Right atrium auricular region (tissue), 2 donors: ENCODE measurements around the gene CRACDL. TPM values are rescaled to one million over a fixed set of nuclear protein-coding genes. Genes with fewer than 3 reads are reported as not detected.

Source experiments
- DNase-seq: peaks from one replicate; pipeline ENCODE4 v3.0.0-alpha.2; 2019; ENCODE audit warnings: low spot score
- H3K27ac ChIP-seq, 2 donors: fragments of 200-600 bp; sonication (generic); 1 replicate in 1 of 2; 2 replicates in 1 of 2; pipeline ENCODE4 v1.5.1; 2016 to 2019
- H3K27me3 ChIP-seq, 2 donors: fragments of 200-600 bp; sonication (generic); one replicate each; pipeline versions ENCODE4 v1.5.1 to v1.6.0; 2017 to 2019
- H3K36me3 ChIP-seq: fragments of 200-600 bp; sonication (generic); one replicate; pipeline ENCODE4 v1.5.1; 2016
- H3K4me1 ChIP-seq, 2 donors: fragments of 200-600 bp; sonication (generic); one replicate each; pipeline versions ENCODE4 v1.5.1 to v1.6.0; 2017 to 2019
- H3K4me3 ChIP-seq, 2 donors: fragments of 200-600 bp; sonication (generic); 1 replicate in 1 of 2; 2 replicates in 1 of 2; pipeline ENCODE4 v1.5.1; 2017 to 2019; ENCODE audit warnings: mild to moderate bottlenecking in 1 of 2, moderate library complexity in 1 of 2
- H3K9me3 ChIP-seq, 2 donors: fragments of 200-600 bp; sonication (generic); one replicate each; pipeline ENCODE4 v1.5.1; 2019
- total RNA-seq, 2 donors: library from RNA; depleted of rRNA; stranded (reverse); fragments of >200 nt; gene quantifications; one replicate each; pipeline ENCODE4 v1.1.0, GENCODE V29; 2016
- TF ChIP-seq, protein P1 (sequence below), 2 donors: fragments of 200-600 bp; sonication (generic); IDR thresholded peaks; one replicate each; pipeline ENCODE4 v1.5.1; 2019; ENCODE audit warnings: antibody characterized with exemption in 2 of 2

Gene CRACDL
- total RNA-seq, 2 donors from 2014 or later = 5.3 to 7.4 TPM

DNA sequence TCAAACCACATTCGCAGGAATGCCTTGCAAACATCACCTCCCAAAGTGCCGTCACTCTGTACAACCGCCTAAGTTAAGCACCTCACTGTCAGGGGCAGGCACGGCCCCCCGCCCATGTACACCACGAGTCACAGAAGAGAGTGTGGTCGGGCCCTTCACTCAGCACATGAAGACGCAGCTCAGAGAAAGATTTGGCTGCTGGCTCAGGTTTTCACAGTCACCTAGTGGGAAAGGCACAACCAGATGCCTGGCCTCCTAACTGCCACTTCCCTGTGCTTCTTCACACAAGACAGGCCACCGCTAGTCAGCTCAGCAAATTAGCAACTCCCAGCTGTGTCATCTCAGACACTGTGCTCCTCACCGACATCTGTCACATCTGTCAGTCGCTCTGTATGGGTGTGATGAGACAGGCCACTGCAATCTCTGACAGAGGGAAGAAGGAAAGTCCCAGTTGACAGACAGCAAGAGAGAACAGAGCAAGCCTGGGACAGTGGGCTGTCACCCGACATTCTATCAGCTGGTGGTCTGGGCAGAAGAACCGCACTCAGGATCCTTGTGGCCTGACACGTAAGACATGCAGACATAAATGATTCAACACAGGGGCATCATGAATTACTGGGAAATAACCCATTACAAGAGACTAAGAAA is 60.8 kb downstream of the CRACDL start:
- no peaks in the 10 kb centered on the region for H3K4me1 ChIP-seq
- H3K9me3 ChIP-seq = no peaks in the 10 kb centered on the region
- H3K36me3 ChIP-seq = no peaks in the 10 kb centered on the region
- TF ChIP-seq, protein P1, sequence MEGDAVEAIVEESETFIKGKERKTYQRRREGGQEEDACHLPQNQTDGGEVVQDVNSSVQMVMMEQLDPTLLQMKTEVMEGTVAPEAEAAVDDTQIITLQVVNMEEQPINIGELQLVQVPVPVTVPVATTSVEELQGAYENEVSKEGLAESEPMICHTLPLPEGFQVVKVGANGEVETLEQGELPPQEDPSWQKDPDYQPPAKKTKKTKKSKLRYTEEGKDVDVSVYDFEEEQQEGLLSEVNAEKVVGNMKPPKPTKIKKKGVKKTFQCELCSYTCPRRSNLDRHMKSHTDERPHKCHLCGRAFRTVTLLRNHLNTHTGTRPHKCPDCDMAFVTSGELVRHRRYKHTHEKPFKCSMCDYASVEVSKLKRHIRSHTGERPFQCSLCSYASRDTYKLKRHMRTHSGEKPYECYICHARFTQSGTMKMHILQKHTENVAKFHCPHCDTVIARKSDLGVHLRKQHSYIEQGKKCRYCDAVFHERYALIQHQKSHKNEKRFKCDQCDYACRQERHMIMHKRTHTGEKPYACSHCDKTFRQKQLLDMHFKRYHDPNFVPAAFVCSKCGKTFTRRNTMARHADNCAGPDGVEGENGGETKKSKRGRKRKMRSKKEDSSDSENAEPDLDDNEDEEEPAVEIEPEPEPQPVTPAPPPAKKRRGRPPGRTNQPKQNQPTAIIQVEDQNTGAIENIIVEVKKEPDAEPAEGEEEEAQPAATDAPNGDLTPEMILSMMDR (IDR thresholded peaks at IDR 0.05) = no peak
- DNase-seq = no peak
- no peak overlapping the region for H3K4me3 ChIP-seq
- no peak overlapping the region for H3K27ac ChIP-seq
- H3K27me3 ChIP-seq = no peaks in the 10 kb centered on the region

DNA sequence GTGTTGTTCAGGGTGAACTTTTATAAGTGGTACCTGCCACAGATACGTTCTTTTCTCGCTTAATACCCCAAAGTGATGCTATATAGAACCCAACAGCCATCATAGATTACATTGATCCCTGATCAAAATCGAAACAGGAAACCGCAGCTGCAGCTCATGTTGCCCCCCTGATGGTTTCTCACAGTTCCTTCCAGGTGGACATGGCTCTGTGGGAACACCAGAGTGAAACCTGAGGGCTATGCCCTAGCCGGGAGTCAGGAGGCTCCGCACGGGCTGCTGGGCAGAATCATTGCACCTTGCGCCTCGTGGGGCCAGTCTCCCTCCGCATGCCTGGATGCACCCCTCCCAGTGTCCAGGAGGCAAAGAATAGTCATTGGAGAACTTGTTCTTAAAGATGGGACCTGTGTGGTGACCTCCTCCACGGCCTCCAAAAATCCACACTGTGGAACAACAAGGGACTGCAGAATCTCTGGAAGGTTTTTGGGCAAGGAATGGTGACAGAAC is 61.8 kb downstream of the CRACDL start:
- no peak for DNase-seq
- TF ChIP-seq, protein P1 (IDR thresholded peaks at IDR 0.05) = no peak
- no peaks in the 10 kb centered on the region for H3K9me3 ChIP-seq
- no peaks in the 10 kb centered on the region for H3K4me1 ChIP-seq
- no peak overlapping the region for H3K27ac ChIP-seq
- no peaks in the 10 kb centered on the region for H3K27me3 ChIP-seq
- no peaks in the 10 kb centered on the region for H3K36me3 ChIP-seq
- no peak overlapping the region for H3K4me3 ChIP-seq

DNA sequence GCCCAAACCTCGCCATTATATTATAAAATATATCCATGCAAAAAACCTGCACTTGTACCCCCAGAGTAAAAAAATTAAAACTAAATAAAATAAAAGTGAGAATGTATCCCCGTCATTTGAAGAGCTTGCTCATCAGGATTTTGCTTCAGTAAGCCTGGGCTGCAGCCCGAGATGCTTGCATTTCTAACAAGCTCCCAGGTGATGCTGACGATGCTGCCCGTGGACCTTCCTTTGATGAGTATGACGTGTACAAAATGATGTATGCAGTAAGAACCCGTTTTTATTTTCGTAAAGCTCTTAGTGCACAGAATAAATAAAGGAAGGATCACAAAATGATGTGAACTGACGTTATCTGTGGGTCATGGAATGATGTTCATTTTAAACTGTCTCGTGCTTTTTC is 63.5 kb downstream of the CRACDL start:
- H3K4me1 ChIP-seq = no peaks in the 10 kb centered on the region
- H3K36me3 ChIP-seq = no peaks in the 10 kb centered on the region
- H3K4me3 ChIP-seq = no peak overlapping the region
- H3K27me3 ChIP-seq = no peaks in the 10 kb centered on the region
- TF ChIP-seq, protein P1 (IDR thresholded peaks at IDR 0.05) = no peak
- no peak for DNase-seq
- no peak overlapping the region for H3K27ac ChIP-seq
- H3K9me3 ChIP-seq = no peaks in the 10 kb centered on the region

GRCh38 chr2:98871506-98871905 is 64.5 kb downstream of the CRACDL start:
- DNase-seq = no peak
- TF ChIP-seq, protein P1 (IDR thresholded peaks at IDR 0.05) = no peak
- no peaks in the 10 kb centered on the region for H3K36me3 ChIP-seq
- no peaks in the 10 kb centered on the region for H3K27me3 ChIP-seq
- H3K27ac ChIP-seq = no peak overlapping the region
- no peaks in the 10 kb centered on the region for H3K4me1 ChIP-seq
- H3K4me3 ChIP-seq = no peak overlapping the region
- no peaks in the 10 kb centered on the region for H3K9me3 ChIP-seq

DNA sequence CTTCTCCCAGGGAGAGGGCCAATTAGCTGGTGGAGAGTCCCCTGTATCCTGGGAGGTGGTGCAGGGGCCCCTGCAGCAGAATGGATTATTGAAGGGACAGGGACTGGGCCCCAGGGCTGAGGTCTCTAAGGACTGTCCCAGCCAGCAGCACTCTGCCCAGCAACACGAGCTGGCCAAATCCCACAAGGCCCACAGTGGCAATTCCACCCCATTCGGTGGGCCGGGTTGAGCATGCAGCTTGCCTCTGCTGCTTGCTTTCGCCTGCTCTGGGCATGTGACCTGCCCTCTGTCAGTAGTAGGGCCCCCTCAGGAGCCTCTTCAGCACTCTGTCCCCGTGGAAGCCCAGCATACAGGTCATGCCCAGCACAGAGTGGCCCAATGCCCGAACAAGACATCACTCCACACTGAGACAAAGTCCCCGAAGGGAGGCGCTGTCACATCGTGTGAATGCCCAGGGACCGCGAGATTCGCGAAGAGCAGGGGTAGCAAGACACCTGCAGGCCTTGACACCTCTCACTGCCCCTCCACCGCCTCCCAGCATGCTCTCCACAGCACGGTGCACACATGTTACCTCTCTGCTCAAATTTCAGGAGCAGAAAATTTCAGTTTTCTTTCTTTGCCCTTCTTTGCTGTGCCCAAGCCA is 65.4 kb downstream of the CRACDL start:
- no peak for DNase-seq
- Histone ChIP-seq H3K4me1 (no peaks in the 10 kb centered on the region), H3K9me3 (no peaks in the 10 kb centered on the region)

More for the DNA sequence above, 65.4 kb downstream of the CRACDL start:
- Histone ChIP-seq H3K27me3 (no peaks in the 10 kb centered on the region), H3K27ac (no peak overlapping the region), H3K36me3 (no peaks in the 10 kb centered on the region), H3K4me3 (no peak overlapping the region)
- TF ChIP-seq, protein P1 (IDR thresholded peaks at IDR 0.05) = no peak
